ENCODE results near the gene STK32C.

Gene STK32C

GRCh38 chr10:132206377-132206745 is 101.4 kb downstream of the STK32C start:
- no peak for DNase-seq

GRCh38 chr10:132205650-132206376 is 101.9 kb downstream of the STK32C start:
- DNase-seq: no peak

GRCh38 chr10:132204781-132205473 is 102.8 kb downstream of the STK32C start:
- DNase-seq: no peak

- DNase-seq: no peak
Observed at GRCh38 chr10:132204078-132204780, 103.5 kb downstream of the STK32C start.

GRCh38 chr10:132203256-132204077 is 104.3 kb downstream of the STK32C start:
- DNase-seq: no peak

- no peak for DNase-seq
Observed at GRCh38 chr10:132202070-132202970, 105.4 kb downstream of the STK32C start.

- DNase-seq: no peak
Observed at GRCh38 chr10:132201111-132201969, 106.4 kb downstream of the STK32C start.

GRCh38 chr10:132200344-132201110 is 107.2 kb downstream of the STK32C start:
- DNase-seq: no peak

- no peak for DNase-seq
Observed at GRCh38 chr10:132199854-132200311, 107.9 kb downstream of the STK32C start.

- DNase-seq: no peak
Observed at GRCh38 chr10:132199268-132199853, 108.4 kb downstream of the STK32C start.

- no peak for DNase-seq
Observed at GRCh38 chr10:132198381-132199181, 109.2 kb downstream of the STK32C start.

GRCh38 chr10:132198068-132198370 is 109.7 kb downstream of the STK32C start:
- no peak for DNase-seq

GRCh38 chr10:132197271-132198067 is 110.3 kb downstream of the STK32C start:
- DNase-seq: no peak

- DNase-seq: no peak
Observed at GRCh38 chr10:132196178-132197113, 111.3 kb downstream of the STK32C start.

GRCh38 chr10:132195366-132196075 is 112.2 kb downstream of the STK32C start:
- no peak for DNase-seq

GRCh38 chr10:132194726-132195125 is 113.0 kb downstream of the STK32C start:
- no peak for DNase-seq

All from hematopoietic multipotent progenitor cell treated with erythropoietin and hydrocortisone succinate and interleukin-3 and kit ligand, for 4 days (in vitro differentiated cells).